Neuronal stem cell (in vitro differentiated cells): Measurements from ENCODE around the gene LCOR.
A peak's percentile ranks its signal among the peaks of the same experiment; 100 is the strongest.

Experiments
- DNase-seq: peaks from one replicate; pipeline ENCODE4 v3.0.0-alpha.2; 2013; ENCODE audit warnings: low spot score
- H2AFZ ChIP-seq: one replicate; pipeline ENCODE4 v1.6.1; 2013; ENCODE audit warnings: mild to moderate bottlenecking, low read length, inconsistent platforms
- H2AK5ac ChIP-seq: 2 replicates; pipeline ENCODE4 v1.6.1; 2013; ENCODE audit warnings: low read depth, mild to moderate bottlenecking, inconsistent platforms, low read length, moderate library complexity, mixed read lengths
- H2BK120ac ChIP-seq: 2 replicates; pipeline ENCODE4 v1.6.1; 2013; ENCODE audit warnings: low read depth, mild to moderate bottlenecking, inconsistent platforms, low read length, moderate library complexity, mixed read lengths
- H2BK12ac ChIP-seq: one replicate; pipeline ENCODE4 v1.6.1; 2013; ENCODE audit warnings: low read length, inconsistent platforms
- H2BK15ac ChIP-seq: 2 replicates; pipeline ENCODE4 v1.6.1; 2013; ENCODE audit warnings: mild to moderate bottlenecking, low read length, inconsistent platforms, mixed read lengths
- H2BK5ac ChIP-seq: one replicate; pipeline ENCODE4 v1.6.1; 2013; ENCODE audit warnings: inconsistent platforms, mild to moderate bottlenecking, low read length, moderate library complexity
- H3K14ac ChIP-seq: one replicate; pipeline ENCODE4 v1.6.1; 2013; ENCODE audit warnings: low read length, inconsistent platforms
- H3K18ac ChIP-seq: 2 replicates; pipeline ENCODE4 v1.6.1; 2013; ENCODE audit warnings: low read length, inconsistent platforms
- H3K23ac ChIP-seq: 2 replicates; pipeline ENCODE4 v1.6.1; 2013; ENCODE audit warnings: low read depth, mild to moderate bottlenecking, mixed read lengths, low read length, inconsistent platforms; ENCODE audit not compliant: poor library complexity
- H3K27ac ChIP-seq: replicated peaks from 3 replicates; pipeline ENCODE4 v1.5.1; 2013; ENCODE audit warnings: low read length, inconsistent platforms
- H3K27me3 ChIP-seq, 3 experiments: 2 replicates each; pipeline ENCODE4 v1.6.1; 2013; ENCODE audit warnings: low read length in 3 of 3, mild to moderate bottlenecking in 2 of 3, inconsistent platforms in 1 of 3, low read depth in 1 of 3, mixed read lengths in 1 of 3, moderate library complexity in 1 of 3; ENCODE audit not compliant: control insufficient read depth in 3 of 3, insufficient read depth in 3 of 3
- H3K36me3 ChIP-seq, 2 donors: replicated peaks in 1 of 2; 2 replicates each; pipeline ENCODE4 v1.6.1; 2013; ENCODE audit warnings: low read length in 2 of 2; ENCODE audit not compliant: control insufficient read depth in 2 of 2, insufficient read depth in 2 of 2
- H3K4ac ChIP-seq: 2 replicates; pipeline ENCODE4 v1.6.1; 2013; ENCODE audit warnings: inconsistent platforms, mild to moderate bottlenecking, low read length, moderate library complexity
- H3K4me1 ChIP-seq, 2 donors: 1 replicate in 1 of 2; 2 replicates in 1 of 2; pipeline ENCODE4 v1.6.1; 2013; ENCODE audit warnings: low read length in 2 of 2, low read depth in 1 of 2; ENCODE audit not compliant: control insufficient read depth in 2 of 2, insufficient read depth in 1 of 2
- H3K4me2 ChIP-seq: one replicate; pipeline ENCODE4 v1.6.1; 2013; ENCODE audit warnings: mild to moderate bottlenecking, low read length, inconsistent platforms; ENCODE audit not compliant: insufficient read depth, poor library complexity, severe bottlenecking
- H3K4me3 ChIP-seq, 2 donors: 2 replicates each; pipeline ENCODE4 v1.5.1; 2013; ENCODE audit warnings: low read length in 2 of 2, mild to moderate bottlenecking in 2 of 2, inconsistent platforms in 1 of 2, moderate library complexity in 1 of 2
- H3K79me1 ChIP-seq: one replicate; pipeline ENCODE4 v1.6.1; 2013; ENCODE audit warnings: low read depth, mild to moderate bottlenecking, inconsistent platforms, low read length, moderate library complexity
- H3K9ac ChIP-seq: one replicate; pipeline ENCODE4 v1.6.1; 2013; ENCODE audit warnings: mild to moderate bottlenecking, low read depth, low read length, inconsistent platforms; ENCODE audit not compliant: poor library complexity
- H3K9me3 ChIP-seq, 2 donors: replicated peaks in 1 of 2; 2 replicates each; pipeline versions ENCODE3 to v1.6.1; 2013; ENCODE audit warnings: low read length in 2 of 2, mild to moderate bottlenecking in 2 of 2, inconsistent platforms in 1 of 2, low read depth in 1 of 2, mixed read lengths in 1 of 2, moderate library complexity in 1 of 2; ENCODE audit not compliant: control insufficient read depth in 2 of 2, insufficient read depth in 1 of 2
- H4K8ac ChIP-seq: one replicate; pipeline ENCODE4 v1.6.1; 2013; ENCODE audit warnings: low read depth, mild to moderate bottlenecking, inconsistent platforms, low read length, moderate library complexity
- H4K91ac ChIP-seq: one replicate; pipeline ENCODE4 v1.6.1; 2013; ENCODE audit warnings: low read length, low read depth, mild to moderate bottlenecking, inconsistent platforms; ENCODE audit not compliant: poor library complexity
- WGBS, 2 donors: extraction: QIAGEN DNeasy Blood & Tissue Kit; methylation state at CpG; one replicate each; pipeline ENCODE4 v1.1.7; 2013; ENCODE audit warnings: missing lambda C conversion rate in 2 of 2, mixed read lengths in 1 of 2; ENCODE audit not compliant: insufficient read length in 2 of 2, insufficient replicate concordance in 1 of 2; ENCODE audit errors: extremely low coverage in 2 of 2; 5-methylcytosine and 5-hydroxymethylcytosine counted together

The LCOR gene

DNA sequence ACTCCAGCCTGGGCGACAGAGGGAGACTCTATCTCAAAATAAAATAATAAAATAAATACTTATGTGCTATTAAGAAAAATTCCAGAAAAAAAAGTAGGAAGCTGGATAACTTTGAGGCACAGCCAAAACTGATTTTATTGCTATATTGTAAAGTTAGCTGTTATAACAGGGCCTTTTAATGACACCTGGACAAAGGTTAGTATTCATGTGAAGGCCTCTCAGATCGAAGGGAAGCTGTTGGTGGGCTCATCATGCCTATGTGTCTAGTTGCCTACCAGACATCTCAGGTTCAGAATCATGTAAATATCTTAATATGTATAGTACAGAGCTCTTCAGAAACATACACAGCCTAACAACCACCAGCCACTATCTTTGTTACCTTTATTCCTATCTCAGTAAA, 143.0 kb downstream of the LCOR start:
- no CpG with 5 or more reads among the region's 2 CpGs for WGBS, 2 donors
- Histone ChIP-seq H3K4me2 (no peak overlapping the region), H2BK12ac (no peak overlapping the region), H4K91ac (no peak overlapping the region), H3K27ac (no peak overlapping the region), H3K79me1 (no peaks in the 10 kb centered on the region), H2BK15ac (no peak overlapping the region), H3K9me3 (no peaks in the 10 kb centered on the region), H3K27me3 (no peaks in the 10 kb centered on the region), H2BK120ac (no peak overlapping the region), H3K9ac (no peak overlapping the region), H3K23ac (no peak overlapping the region), H3K14ac (no peak overlapping the region), H3K18ac (no peak overlapping the region), H2AFZ (no peak overlapping the region), H3K36me3 (no peaks in the 10 kb centered on the region), H2BK5ac (no peak overlapping the region), H3K4me3 (no peak overlapping the region), H3K4ac (no peak overlapping the region), H3K4me1 (peaks cover 0 to 18% of the 10 kb centered on the region in 2 donors), H2AK5ac (no peak overlapping the region), H4K8ac (no peak overlapping the region)
- no peak for DNase-seq

DNA sequence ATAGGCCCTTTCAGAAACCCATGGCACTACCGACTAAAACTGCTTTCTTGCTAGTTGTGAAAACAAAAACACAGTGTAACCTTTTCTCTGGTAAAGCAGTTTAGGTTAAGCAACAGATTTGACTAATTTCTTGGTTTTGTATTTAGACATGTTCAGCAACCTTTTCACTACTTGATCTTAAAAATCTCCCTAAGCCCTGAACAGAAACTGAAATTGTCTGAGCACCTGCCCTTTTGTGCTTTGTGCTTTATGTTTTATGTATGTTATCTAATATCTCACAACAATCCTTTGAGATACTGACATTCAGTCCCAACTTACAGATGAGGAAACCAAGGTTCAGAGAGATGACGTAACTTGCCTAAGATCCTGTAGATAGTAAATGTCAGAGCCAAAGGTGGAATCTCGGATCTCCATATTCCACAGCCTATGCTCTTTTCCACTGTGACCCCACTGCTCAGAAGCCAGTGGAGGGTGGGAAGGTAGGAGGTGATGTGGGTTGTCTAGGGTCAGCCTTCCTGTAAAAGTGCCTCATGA, 146.6 kb downstream of the LCOR start:
- Histone ChIP-seq H3K4me3 (no peak overlapping the region), H3K4me1 (peaks cover 0 to 1% of the 10 kb centered on the region in 2 donors), H4K91ac (no peak overlapping the region), H3K27me3 (no peaks in the 10 kb centered on the region), H2BK15ac (no peak overlapping the region), H3K18ac (no peak overlapping the region), H3K79me1 (no peaks in the 10 kb centered on the region), H3K4me2 (no peak overlapping the region), H4K8ac (no peak overlapping the region), H3K9ac (no peak overlapping the region), H3K36me3 (peaks cover 11 to 32% of the 10 kb centered on the region in 2 donors), H2BK120ac (no peak overlapping the region), H3K4ac (no peak overlapping the region), H3K27ac (no peak overlapping the region), H3K14ac (no peak overlapping the region), H2BK12ac (no peak overlapping the region), H3K23ac (no peak overlapping the region), H2BK5ac (no peak overlapping the region), H2AK5ac (no peak overlapping the region), H3K9me3 (peaks cover 0 to 2% of the 10 kb centered on the region in 2 donors), H2AFZ (no peak overlapping the region)
- no peak for DNase-seq
- no CpG with 5 or more reads among the region's 3 CpGs for WGBS, 2 donors

DNA sequence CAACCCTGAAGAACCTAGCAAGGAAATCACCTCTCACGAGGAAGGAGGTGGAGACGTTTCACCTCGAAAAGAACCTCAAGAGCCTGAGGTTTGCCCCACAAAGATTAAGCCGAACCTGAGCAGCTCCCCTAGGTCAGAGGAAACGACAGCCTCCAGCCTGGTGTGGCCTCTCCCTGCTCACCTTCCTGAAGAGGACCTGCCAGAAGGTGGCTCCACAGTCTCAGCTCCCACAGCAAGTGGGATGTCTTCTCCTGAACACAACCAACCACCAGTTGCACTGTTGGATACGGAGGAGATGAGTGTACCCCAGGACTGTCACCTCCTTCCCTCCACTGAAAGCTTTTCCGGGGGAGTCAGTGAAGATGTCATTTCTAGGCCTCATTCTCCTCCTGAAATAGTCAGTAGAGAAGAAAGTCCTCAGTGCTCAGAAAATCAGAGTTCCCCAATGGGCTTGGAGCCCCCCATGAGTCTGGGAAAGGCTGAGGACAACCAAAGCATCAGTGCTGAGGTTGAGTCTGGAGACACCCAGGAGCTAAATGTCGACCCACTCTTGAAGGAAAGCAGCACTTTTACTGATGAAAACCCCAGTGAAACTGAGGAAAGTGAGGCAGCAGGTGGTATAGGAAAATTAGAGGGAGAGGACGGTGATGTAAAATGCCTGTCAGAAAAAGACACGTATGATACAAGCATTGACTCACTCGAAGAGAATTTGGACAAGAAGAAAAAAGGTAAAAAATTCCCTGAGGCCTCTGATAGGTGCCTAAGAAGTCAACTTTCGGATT, 150.2 kb downstream of the LCOR start:
- Histone ChIP-seq H3K4me3 (no peak overlapping the region), H3K18ac (no peak overlapping the region), H2AK5ac (no peak overlapping the region), H3K14ac (no peak overlapping the region), H3K9ac (no peak overlapping the region), H2AFZ (no peak overlapping the region), H4K91ac (no peak overlapping the region), H2BK120ac (no peak overlapping the region), H3K27ac (no peak overlapping the region), H3K79me1 (no peaks in the 10 kb centered on the region), H2BK15ac (no peak overlapping the region), H3K4me1 (peaks cover 14 to 15% of the 10 kb centered on the region in 2 donors), H4K8ac (no peak overlapping the region), H2BK5ac (no peak overlapping the region), H3K23ac (no peak overlapping the region), H2BK12ac (no peak overlapping the region), H3K36me3 (peaks cover 11 to 32% of the 10 kb centered on the region in 2 donors), H3K9me3 (peaks cover 0 to 2% of the 10 kb centered on the region in 2 donors), H3K4me2 (no peak overlapping the region), H3K4ac (no peak overlapping the region), H3K27me3 (no peaks in the 10 kb centered on the region)
- DNase-seq = no peak
- no CpG with 5 or more reads among the region's 12 CpGs for WGBS, 2 donors

DNA sequence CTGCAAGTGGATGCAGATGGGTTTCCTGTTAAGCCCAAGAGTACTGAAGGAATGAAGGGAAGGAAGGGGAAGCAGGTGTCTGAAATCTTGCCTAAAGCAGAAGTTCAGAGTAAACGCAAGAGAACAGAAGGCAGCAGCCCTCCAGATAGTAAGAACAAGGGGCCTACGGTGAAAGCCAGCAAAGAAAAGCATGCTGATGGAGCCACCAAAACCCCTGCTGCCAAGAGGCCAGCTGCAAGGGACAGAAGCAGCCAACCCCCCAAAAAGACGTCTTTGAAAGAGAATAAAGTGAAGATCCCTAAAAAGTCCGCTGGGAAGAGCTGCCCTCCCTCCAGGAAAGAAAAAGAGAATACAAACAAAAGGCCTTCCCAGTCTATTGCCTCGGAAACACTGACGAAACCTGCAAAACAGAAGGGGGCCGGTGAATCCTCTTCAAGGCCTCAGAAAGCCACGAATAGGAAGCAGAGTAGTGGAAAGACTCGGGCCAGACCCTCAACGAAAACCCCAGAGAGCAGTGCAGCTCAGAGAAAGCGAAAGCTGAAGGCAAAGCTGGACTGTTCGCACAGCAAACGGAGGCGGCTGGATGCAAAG, 152.5 kb downstream of the LCOR start:
- Histone ChIP-seq H3K23ac (no peak overlapping the region), H2BK12ac (no peak overlapping the region), H3K79me1 (no peaks in the 10 kb centered on the region), H4K91ac (no peak overlapping the region), H2BK120ac (no peak overlapping the region), H3K27me3 (no peaks in the 10 kb centered on the region), H2BK15ac (no peak overlapping the region), H2AK5ac (no peak overlapping the region), H3K9me3 (peaks cover 0 to 2% of the 10 kb centered on the region in 2 donors), H3K27ac (peak overlapping the region; percentile 75), H3K4me1 (peaks cover 14 to 15% of the 10 kb centered on the region in 2 donors), H3K4ac (no peak overlapping the region), H3K9ac (no peak overlapping the region), H3K4me2 (peak overlapping the region; percentile 29), H3K18ac (peak overlapping the region; percentile 17), H2AFZ (peak overlapping the region; percentile 74), H4K8ac (no peak overlapping the region), H2BK5ac (no peak overlapping the region), H3K4me3 (peak overlapping the region in 1 of 2 donors; percentile 25), H3K36me3 (peaks cover 11 to 41% of the 10 kb centered on the region in 2 donors), H3K14ac (no peak overlapping the region)
- no CpG with 5 or more reads among the region's 14 CpGs for WGBS, 2 donors
- DNase-seq = peak; percentile 39
